M059J (cell line): ENCODE results near the gene SLC23A1. TPM values are rescaled to one million over a fixed set of nuclear protein-coding genes. Genes with fewer than 3 reads are reported as not detected.
"Not testable (repeated sequence)": the region's sequence is repeated elsewhere in the genome, so short reads cannot be mapped to it uniquely, and the experiment has no call there.

Experiments
- DNase-seq: peaks from one replicate; pipeline ENCODE4 v3.0.0-alpha.2; 2012; ENCODE audit warnings: low read depth
- total RNA-seq: library from RNA; depleted of rRNA; stranded (reverse); fragments of >200 nt; shearing (Covaris generic); gene quantifications from 2 replicates; pipeline ENCODE4 v1.2.3, GENCODE V29; 2014; rRNA removed

The SLC23A1 gene
- total RNA-seq: not detected in 2 replicates

DNA sequence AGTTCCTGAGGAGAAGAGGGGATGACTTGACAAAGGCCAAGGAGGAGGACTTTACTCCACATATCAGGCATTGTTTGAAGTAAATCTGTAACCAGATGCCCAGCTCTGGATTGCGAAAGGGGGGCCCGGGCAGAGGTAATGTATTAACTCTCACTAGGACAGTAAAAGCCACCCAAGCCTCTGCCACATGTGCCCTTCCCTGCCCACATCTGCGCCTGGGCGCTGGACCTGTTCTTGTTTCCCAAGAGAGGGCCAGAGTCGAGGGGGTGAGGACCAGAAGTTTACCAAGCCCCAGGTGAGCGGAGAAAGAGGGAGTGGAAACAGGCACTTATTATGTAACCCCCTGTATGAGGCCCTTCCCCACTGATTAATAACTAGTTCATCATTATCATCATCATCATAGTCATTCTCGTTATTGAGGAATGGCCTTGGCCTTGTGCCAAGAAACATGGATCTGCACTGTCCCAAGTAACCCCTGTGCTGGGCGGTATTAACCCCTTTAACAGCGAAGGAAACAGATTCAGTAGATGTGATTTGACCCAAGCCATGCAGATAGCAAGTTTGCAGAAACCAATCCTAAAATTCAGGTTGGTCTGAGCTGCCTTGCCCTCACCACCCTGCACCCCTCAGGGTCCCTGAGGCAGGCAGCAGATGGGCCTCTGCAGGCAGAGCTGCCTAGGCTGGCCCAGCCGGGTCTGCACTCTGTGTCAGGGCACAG, at the start of gene SLC23A1:
TSS of gene SLC23A1 (minus strand) at position 23 of the 718 bp plus-strand sequence. CDS start 44 bp downstream, outside the sequence.
- no peak for DNase-seq

DNA sequence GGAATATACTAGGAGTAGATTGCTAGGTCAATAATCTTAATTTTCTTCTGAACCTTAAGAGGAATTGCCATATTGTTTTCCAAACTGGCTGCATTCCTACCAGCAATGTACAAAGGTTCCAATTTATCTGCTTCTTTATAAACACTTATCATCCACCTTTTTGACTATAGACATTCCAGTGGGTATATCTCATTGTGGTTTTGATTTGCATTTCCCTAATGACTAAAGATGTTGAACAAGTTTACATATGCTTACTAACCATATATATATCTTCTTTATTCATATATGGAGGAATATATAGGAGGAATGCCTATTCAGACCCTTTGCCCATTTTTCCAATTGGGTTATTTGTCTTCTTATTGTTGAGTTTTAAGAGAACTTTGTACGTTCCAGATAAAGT, 48.6 kb upstream of the SLC23A1 start:
- no peak for DNase-seq

DNA sequence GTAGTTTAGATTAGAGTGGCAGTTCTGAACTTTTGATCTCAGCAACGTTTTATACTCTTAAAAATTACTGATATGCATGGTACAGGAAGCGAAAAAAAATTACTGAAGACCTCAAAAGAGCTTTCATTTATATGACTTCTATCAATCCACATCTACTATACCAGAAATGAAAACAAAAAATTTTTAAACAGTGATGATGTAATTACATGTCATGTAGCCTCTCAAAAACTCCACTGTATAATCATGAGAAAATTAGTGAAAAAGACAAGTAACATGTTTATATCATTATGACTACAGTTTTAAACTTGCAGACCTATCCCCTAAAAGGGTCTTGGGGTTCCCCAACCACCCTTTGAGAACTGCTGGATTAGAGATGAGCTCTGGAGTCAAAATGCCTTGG, 46.9 kb upstream of the SLC23A1 start:
- DNase-seq: no peak

DNA sequence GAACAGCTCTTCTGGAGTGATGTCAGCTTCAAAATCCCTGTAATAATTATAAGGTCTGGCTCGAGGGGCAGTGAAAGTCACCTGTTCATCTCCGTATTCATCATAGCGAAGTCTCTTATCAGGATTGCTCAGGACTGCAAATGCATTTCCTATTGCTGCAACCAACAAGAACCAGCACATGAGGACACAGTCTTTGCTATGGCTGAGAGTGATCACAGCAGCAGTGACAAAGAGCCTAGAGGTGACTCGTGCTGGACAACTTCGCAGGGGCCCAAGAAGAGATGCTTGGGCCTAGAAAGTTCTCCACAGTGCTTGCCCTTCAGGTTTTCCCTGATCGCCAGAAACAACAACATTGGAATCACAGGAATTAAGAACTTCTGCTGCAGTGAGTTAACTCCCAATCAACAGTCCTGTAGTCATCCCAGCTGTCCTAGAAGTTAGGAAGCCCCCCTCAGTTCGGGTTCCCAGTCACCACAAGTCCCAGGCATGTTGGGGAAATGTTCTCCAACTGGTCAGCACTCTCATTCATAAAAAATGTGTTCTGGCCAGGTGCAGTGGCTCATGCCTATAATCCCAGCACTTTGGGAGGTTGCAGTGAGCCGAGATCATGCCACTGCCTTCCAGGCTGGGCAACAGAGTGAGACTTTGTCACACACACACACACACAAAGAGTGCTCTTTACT, 43.2 kb upstream of the SLC23A1 start:
- no peak for DNase-seq

DNA sequence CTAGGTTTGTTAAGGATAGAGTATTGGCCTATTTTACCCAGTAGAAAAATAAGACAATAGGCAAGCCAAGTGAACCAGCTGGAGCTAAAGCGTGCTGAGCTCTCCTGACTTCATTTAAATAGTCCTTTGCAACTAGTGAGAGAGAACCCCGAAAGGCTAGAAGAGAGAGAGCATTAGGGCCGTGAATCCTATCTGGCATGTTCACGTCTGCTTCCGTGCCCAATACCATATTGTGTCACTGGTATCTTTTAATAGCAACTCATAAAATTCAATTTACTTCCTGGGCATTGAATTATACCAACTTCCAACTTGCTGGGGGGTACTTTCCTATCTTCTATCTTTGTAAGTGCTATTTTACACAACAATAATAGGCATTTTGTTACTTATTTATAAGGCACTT, 42.4 kb upstream of the SLC23A1 start:
- DNase-seq: no peak

DNA sequence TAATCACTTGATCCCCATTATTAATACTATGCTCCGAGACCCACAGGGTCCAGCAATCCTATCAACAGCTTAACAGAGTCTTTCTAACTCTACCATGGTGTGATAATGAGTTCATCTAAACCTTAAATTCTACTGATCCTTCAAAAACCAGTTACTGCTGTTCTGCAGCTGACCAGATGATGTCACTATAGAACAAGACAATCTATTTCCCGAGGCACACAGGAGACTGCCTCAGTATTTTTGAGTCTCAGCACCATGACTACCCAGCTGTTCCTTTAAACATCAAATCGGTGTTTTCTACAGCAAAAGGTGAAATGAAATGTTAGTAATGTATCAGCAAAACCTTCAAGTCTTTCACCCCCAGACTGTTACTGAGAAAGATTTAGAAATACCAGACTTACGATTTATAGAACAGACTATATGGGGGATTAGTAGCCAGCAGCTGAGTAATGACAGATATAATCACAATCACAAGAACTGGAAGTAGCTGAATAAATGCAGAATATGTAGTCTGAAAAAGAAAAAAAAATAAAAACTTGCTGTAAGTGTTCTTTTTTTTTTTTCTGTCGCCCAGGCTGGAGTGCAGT, 39.3 kb upstream of the SLC23A1 start:
- DNase-seq: peak; percentile 72

DNA sequence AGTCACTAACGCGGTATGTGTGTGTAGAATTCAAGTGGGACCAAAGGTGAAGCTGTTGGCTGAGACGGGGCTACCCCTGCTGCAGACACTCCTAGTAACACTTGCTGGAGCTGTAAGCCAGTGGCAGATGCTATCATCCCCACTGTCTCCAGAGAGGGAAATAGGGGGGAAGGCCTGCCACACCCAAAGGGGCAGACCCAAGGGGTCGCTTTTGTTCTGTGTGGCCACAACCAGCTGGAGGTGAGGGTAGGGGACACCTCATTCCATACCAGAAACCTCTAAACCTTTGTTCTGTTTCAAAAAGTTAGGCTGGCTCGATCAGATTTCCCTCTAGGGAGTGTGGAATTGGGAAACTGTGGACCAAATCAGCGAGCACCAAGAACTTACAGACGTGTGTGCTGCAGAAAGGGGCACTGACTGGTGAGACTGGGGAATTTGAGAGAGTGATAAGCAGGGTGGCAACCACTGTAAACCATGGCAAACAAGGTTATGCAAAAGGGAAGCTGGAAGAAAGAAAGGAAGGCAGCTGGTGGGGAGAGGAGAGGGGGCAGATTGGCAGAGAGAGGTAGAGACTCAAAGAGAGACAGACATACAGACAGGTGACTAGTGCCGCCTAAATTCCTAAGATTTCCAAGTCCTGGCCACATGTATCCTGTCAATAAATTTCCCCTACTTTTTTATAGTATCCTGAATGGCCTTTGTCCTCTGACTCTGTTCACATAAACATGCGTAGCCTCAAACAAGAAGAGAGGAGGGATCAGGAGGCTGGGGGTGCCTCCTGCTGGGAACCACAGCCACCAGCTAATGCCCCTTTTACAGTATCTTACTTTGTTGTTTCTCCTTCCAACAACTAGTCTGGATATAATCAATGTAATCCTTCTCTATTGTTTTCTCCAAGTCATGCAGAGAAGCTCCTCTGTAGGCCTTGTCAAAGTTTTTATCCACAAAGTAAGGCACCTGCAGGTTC, 36.4 kb upstream of the SLC23A1 start:
- no peak for DNase-seq

DNA sequence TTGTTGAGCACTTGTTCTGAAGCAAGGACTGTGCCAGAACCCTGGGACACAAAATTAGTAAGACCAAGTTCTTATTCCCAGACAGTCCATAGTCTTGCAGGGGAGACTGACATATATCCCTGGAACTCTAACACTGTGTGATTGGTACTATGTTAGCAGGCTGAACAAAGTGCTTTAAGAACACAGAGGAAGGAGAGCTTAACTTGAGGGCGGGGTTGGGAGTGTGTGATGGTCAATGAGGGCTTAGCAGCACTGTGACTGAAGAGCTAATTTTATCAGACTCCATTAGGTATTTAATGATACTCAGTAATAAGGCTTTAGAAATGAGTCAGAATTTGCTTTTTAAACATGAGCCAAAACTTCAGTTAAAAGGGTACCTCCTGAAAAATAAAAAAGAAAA, 35.7 kb upstream of the SLC23A1 start:
- DNase-seq: no peak

DNA sequence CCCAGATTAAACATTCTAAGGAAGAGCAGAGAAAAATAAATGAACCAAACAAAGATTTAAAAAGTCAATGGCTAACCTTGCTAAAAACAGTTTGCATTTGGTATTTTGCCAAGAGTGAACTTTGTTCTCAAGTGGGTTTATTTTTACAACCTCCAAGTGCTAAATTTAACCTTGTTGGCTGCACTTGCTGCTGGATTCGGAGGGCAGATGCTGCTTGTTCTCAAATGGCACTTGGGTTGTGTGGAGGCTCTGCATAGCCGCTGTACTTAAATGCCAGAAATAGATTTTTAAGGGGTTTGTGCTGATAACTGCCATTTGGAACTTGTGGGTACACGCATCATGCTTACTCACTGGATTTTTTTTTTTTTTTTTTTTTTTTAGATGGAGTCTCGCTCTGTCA, 34.1 kb upstream of the SLC23A1 start:
- peak; percentile 40 for DNase-seq

DNA sequence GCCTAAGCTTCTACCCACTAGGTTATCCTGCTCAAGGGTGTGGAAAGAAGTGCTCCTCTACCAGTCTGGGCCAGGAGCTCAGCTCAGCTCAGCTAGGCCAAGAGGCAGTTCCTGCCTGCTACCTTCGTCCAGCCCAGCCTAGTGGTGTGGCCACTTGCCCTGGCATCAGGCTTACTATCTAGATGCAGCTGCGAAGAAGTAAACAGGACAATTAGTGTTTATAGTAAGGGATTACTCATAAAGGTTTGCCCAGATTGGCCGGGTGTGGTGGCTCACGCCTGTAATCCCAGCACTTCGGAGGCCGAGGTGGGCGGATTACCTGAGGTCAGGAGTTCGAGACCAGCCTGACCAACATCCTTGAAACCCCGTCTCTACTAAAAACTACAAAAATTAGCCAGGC, 33.6 kb upstream of the SLC23A1 start:
- peak; percentile 47 for DNase-seq

DNA sequence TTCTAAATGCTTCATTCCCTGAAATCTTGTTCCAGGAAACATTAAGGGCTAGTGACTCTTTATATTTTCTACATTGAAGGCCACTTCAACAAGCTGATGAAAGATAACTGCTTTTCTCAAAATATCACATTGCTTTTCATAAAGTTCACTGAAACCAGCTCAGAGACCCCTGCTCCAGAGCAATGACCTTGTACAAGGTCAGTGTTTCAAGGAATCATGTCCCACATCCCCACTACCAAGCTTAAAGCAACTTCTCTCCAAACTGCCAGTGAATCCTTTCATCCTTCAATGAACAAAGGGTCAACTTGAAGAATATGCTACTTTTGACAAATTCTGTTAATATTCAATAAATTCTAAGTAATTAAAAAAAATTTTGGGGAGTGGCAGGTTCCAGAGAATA, 32.8 kb upstream of the SLC23A1 start:
- no peak for DNase-seq

DNA sequence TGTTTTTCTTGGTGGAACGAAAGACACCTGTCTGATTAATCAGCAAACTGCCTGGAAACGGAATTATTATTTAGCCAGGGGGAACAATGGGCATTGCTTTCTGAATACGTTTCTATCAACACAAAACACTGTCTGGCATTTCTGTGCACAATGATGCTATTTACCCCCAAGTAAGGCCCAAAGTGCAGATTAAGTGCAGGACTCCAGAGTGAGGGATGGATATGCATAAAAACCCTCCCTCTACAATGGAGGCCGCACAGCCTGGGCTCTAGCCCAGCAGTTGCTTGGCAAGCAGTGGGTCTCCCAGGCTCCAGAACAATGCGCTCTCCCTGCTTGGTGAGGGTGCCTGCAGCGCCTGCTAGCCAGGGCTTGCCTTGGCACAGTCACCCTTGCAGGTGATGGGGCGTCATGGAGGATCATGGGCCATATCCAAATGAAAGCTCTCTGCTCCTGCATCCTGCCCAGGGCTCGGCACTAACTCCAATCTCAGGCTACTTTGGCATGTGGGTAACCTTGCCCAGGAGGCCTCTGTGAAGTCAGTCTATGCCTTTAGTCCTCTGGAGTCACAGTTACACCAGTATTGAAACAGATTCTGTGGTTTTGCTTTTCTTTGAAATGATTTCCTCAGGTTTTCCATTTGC, 32.2 kb upstream of the SLC23A1 start:
- DNase-seq: no peak

DNA sequence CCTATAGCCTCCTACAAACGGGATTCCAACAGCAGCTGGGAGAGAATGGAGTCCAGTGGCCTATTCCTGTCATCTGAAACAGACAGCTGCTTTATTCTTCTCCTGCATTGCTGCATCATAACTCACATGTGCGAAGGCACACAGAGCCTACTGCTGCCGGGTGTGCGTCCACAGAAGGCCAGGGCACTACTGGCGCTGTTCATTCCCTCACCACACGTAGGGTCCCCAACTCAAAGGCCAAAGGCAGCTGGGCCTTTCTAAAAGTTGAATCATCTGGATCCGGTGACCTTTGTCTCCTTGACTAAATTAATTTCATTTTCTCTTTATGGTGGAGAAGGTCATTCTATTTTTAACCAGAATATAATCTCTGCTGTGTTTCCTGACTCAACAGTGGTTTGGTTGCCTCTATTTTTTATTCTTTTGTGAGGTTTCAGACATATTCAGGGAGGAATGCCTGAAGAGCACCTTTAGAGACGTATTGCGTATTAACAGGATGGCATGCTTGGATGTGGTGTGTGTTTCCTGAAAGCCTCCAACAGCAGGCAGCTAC, 31.6 kb upstream of the SLC23A1 start:
- DNase-seq: no peak

DNA sequence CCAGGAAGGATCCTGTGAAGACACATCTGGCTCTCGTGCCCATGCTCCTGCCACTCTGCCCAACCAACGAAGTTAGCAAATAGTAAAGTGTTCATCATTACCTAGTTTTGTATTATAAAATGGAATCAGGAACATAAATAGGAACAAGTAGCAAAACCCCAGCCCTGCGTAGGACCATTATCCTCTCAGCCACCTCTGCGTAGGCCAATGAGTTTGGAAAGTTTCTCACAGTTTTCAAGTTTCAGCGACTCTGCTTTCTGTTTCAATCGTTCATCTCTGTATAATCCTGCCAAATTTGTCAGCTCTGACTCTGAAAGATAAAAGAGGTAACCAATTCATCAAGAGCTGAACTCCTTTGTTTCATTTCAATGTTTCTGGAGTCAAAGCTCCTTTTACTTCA, 30.9 kb upstream of the SLC23A1 start:
- DNase-seq: no peak

DNA sequence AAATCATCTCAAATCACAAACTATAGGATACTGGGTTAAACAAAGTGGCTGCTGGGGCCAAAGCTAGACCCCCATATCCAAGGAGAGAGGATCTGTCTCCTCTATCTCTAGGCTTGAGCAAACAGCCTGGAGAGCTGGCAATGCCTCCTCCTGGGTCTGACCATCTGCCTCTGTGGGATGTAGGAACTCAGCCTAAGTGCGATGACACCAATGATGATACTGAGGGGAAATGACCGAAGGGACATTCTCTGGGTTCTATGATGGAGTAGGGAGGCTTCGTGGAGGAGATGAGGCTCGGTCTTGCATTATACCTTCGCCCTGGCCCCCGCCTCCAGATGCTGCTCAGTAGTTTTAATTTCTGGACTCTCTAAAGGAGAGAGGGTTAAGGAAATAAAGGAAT, 30.1 kb upstream of the SLC23A1 start:
- no peak for DNase-seq

DNA sequence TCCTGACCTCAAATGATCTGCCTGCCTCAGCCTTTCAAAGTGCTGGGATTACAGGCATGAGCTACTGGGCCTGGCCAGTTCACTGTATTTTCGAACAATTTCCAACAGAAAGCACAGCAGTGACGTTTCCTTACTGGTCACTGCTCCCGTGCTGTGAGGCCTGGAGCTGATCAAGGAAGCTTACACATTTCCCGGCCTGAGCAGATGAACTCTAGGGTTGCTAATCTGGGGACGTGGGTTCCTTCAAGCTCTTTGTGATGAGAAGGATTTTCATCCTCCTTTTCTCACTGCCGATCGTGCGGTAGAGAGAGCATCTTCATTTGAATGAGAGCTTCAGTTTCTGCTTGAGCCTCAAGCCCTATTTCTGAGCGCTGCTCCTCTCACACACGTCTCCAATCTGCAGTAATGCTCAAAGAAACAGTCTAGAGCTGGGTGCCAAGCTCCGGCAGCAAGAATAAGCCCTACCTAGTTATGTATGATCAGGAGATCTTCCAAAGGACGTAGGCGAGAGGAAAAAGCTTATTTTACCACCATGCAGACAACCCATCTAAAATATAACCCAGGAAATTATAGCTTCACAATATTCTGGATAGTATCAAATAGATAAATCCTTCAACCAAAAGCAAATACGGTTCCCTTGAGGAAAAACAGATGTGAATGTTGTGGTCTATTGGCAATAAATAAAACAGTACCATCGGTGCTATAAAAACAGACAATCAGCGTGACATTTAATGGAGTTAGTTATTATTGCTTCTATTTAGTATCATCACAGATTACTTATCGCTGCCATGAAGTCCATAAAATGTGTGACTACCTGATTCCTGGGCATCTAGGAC, 28.1 kb upstream of the SLC23A1 start:
- no peak for DNase-seq

DNA sequence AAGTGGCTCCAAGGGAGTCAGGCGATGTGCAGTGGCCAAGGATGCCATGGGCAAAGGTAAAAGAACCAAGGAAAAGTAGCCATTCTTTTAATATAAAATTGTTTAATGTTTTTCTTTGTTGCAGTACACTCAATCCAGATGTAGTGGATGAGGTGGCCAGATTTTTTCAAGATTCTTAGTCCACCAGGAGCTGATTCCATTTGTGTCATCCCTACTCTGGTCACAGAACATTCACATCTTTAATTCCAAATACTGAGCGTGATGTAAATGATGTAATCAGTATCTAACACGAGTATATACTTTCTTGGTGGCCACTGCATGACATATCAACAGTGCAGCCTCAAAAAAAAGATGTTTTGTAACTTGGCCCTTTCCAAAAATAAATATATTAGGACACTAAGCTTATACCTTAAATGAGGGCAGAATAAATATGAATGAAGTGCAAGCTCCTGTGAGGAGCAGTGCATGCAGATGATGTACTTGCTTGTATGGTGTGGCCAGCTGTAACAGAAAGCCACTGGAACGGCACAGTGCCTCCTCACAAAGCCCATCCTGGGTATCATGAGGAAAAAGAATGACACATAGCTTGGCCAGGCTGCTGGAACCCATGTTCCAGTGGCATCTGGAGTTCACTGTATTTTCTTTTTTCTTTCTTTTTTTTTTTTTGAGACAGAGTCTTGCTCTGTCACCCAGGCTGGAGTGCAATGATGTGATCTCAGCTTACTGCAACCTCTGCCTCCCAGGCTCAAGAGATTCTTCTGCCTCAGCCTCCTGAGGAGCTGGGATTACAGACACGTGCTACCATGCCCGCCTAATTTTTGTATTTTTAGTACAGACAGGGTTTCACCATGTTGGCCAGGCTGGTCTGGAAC, 27.3 kb upstream of the SLC23A1 start:
- DNase-seq: no peak

DNA sequence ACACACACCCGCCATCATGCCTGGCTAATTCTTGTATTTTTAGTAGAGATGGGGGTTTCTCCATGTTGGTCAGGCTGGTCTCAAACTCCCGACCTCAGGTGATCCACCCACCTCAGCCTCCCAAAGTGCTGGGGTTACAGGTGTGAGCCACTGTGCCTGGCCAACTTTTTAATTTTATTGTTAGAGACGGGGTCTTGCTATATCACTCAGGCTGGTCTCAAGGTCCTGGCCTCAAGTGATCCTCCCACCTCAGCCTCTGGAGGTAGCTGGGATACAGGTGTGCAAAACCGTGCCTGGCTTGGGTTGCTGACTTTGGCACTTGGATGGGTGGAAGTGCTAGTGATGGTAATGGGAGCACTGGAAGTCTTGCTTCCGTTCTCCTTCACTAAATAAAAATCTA, 26.0 kb upstream of the SLC23A1 start:
- DNase-seq: not testable (repeated sequence)

DNA sequence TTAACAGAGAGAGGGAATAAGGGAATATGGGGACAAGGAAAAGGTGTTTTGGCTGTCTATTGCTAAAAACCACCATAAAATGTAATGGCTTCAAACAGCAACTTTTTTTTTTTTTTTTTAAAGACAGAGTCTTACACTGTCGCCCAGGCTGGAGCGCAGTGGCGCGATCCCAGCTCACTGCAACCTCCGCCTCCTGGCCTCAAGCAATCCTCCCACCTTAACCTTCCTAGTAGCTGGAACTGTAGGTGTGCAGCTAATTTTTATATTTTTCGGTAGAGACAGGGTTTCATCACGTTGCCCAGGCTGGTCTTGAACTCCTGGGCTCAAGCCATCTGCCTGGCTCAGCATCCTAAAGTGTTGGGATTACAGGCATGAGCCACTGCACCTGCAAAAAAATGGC, 25.1 kb upstream of the SLC23A1 start:
- no peak for DNase-seq
